ENCODE data around the gene PRMT2.

Gene PRMT2

DNA sequence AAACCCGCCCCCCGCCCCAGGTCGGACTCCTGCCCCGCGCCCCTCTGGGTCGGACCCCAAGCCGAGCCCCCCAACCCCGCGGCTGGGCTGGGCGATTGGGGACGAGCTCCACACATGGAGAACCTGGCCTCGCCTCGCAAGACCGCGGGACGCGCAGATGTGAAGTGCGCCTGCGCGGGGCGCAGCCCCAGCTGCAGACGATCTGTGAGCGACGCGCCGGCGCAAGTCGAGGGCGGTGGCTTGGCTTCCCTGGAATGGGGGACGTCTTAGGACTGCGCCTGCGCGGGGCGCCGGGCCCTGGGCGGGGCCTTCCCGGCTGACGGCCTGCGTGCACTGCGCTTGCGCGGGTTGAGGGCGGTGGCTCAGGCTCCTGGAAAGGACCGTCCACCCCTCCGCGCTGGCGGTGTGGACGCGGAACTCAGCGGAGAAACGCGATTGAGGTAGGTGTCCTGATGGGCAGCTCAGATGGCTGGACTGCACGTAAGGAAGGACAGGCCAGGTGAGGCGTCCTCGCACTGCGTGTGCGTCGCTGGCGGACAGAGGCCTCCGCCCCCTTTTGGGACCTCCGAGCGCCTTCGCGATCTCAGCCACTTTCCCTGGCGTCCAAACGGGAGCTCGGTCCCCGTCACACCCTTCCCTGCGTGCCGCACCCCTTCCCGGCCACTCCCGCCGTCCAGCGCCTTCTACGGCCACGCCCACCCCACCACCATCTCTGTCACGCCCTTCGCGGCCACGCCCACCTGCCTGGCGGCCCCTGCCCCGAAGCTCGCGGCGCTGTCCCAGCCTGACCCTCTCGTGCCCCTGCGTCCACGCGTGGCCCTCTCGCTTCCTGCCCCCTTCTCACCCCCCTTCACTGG is at the start of gene PRMT2:
TSS of gene PRMT2 (plus strand) at position 351 of the 857 bp plus-strand sequence. CDS start 1,278 bp downstream, outside the sequence.
- DNase-seq, result peak; percentile 98

DNA sequence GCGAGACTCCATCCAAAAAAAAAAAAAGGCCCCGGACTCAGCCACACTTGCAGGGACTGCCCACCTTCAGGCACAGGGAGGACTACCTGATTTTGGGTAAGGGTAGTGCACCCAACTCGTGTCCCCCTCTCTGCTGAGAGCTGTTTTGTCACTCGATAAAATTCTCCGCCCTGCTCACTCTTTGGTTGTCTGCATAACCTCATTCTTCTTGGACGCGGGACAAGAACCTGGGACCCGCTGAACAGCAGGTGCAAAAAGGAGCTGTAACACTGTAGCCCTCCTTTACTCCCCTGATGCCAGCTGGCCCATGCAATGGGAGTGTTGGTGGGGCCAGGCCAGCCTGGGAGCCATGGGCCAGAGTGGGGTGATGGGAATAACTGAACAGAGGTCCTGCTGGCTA is 41.2 kb upstream of the PRMT2 start:
- DNase-seq, result no peak

DNA sequence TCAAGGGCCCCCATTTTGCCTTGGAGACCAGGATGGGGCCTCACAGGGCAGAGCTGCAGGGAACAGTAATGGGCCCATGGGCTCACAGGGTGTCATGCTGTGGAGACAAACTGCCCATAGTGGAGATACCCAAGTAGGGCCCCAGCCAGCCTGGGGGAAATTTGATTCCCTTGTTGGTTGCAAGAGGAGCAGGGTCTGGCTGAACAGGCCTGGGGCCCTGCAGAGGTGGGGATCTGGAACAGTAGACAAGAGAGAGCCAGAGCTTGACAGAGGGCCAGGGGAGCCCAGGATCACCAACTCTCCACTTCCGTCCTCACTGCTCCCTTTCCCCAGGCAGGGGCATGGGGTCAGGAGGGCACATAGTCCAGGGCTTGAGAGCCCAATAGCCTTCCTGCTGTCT is 39.3 kb upstream of the PRMT2 start:
- DNase-seq, result no peak

DNA sequence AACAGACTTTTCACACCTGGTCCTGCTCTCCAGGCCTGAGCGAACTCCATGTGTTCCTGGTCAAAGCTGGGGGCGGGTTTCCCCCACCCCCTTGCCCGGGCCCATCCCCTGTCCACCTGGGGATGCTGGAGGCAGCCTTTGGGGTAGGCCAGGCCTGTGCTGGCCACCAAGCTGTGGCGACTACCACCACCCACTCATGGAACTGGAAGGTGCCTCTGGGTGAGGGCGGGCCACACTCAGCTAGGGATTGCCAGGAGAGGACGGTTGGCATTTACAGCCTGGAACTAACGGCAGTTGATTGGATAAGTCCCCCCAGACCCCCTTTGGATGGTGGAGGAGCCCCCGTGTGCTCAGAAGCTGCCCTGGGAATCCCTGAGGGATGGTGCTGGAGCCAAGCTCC is 38.4 kb upstream of the PRMT2 start:
- DNase-seq, result no peak

DNA sequence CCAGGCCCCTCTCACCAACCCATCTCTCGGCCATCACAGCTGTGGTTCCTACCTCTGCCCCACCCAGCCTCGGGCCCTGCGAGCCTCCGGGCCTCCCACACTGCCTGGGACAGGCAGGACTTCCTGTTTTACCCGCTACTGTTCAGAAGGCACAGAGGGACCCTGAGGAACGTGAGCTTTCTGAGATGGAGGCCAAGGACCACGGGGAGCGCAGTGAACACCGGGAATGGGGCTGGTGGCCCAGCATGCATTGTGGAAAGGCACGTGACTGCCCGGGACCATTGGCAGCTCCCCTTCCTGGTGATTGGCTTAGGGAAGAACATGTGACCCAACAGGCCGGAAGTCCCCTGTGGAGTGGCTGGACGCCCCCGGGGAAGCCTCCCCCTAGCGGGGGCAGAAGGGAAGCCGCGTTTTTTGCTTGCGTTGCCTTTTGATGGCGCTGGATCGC is 37.6 kb upstream of the PRMT2 start:
- DNase-seq, result no peak

DNA sequence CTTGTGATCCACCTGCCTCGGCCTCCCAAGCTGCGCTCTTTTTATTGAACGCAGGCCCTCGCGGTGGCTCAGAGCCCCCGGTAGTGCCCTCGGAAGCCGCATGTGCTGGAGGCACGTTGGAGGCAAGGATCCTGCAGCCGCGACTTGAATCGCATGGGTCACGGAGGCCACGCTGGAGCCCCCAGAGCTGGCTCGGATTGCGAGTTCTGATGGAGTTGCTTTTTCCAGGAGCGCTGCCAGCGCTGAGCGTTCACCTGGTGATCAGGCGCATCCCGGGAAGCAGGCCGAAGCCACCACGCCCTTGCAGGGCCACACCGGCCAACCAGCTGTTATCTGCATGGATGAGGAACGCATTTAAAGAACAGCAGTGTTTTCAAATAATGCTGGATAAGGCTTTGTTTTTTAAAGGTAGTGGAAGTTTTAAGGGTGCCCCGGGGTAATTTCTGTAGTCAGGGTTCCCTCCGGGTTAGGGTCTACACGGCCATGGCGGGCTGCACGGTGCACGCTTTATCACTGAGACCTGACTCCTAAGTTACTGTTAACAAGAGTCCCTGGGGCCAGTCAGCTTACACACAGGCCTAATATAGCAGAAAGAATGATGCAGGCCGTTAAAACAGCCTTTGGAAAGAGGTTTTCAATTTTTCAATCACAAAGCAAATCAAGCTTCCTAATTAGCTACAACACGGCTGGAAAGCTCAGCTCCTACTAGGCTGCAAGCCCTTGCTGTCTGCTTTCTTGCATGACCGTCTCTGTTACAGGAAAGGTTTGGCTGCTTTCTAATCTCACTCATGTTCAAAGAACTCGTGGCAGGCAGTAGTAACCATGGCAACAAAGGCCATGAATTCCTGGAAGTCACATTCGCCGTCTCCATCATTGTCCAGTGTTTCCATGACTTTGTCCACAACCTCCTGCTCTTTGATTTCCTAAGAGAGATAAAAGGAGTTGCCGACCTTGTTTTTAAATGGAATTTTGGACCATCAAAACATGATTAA is 36.6 kb upstream of the PRMT2 start:
- no peak for DNase-seq

DNA sequence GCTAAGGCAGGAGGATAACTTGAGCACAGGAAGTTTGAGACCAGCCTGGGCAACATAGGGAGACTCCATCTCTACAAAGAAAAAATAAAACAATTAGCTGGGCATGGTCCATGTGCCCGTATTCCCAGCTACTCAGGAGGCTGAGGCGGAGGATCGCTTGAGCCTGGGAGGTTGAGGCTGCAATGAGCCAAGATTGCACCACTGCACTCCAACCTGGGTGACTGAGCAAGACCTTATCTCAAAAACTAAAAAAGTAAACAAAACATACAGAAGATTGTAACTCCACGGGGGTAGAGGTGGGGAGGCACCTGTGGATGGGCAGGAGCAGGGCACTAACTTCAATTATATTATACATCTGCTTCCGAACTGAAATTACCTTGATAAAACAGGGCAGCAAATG is 35.2 kb upstream of the PRMT2 start:
- DNase-seq, result no peak

DNA sequence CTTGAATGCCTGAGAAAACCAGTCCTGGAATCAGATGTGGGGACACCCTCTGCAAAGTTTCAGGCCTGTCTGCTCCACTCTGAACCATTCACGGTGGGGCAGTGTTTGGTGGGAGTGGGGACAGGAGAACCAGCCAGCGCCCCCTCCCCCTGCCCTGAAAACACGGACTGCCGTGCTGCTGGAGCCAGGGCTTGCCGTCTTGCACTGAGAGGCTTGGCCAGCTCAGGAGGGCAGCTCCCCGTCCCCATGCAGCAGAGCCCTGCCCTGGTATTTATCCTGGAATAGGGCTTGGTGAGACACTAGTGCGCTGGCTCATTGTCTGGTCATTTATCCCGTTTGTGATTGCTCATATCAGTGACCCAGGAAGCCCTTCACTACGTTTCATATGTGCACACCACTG is 34.5 kb upstream of the PRMT2 start:
- DNase-seq, result no peak

DNA sequence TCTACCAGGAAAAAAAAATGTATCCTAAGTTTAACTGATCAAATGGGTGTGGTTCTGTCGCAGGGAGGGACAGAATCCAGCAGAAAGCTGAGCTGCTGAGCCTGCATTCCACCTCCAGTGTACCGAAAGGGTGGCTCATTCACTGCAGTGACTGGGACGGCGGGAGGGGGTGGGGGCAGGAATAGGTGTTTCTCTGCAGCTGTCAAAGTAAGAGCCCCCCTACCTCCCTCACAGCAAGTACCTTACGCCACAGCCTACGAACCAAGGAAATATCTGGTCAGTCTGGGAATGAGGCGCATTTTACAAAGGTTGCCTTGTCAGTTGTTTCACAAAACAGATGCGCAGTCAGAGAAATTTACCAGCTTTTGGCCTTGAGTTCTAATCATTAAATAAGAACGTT is 32.2 kb upstream of the PRMT2 start:
- no peak for DNase-seq

DNA sequence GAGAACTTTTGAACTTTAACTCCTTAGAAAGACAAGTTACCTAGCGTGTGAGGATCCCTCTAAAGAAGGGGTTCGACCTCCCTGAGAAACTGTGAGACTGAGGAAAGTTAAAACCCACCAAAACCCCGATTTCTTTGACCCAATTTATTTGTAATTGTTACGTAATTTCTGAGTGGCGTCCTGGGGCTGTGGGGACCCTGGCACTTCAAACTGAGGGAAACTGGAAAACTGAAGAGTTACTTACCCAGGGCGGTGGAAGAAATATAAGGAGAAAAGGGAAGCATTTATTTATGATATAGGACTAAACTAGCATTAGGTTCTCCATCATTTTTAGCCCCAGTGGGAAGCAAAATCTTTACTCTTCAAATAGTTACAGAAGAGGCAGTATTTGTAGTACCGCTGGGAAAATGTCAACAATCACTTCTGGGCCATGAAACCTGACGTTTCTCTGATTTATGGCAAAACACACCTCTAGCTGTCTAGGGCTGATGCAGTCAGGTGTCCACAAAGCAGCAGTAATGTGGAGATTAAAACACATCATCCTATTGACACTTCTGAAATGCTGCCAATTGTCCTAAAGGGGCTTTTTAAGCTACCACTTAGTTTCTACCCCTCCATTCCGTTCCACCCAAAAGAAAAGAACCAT is 31.0 kb upstream of the PRMT2 start:
- no peak for DNase-seq

DNA sequence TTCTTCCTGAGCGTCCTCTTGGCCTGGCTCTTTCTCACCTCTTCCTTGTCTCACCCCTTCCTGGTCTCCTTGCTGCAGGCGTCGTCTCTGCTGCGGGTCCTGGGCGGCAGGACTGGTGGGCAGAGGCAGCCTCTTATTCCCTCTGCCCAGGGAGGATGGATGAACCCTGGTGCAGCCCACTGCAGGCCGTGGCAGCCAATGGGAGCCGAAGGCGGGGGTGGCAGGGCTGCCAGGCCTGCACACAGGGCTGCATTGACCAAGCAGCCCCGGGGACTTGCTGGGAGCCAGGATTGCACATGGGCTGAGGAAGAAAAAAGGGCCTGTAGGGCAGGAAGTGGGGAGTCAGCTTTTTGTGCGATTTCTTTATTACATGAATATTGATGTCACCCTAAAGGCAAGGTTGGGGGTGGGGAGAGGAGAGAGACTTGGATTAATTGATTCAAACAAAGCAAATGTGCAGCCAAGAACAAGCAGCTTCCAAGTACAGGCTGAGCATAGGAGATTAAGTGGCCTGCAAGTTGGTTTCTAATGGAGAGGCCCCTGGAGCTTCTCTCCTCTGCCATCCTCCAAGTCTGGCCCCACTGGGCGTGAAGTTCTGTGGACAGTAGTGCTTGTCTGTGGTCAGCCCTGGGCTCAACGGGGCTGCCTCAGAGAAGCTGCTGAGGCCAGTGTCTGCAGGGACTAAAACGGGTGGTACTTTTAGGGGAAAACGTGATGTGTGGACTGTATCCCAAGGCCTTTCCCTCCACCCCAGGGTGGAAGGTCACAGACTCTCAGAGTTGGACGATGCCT is 30.3 kb upstream of the PRMT2 start, which contains the start of gene S100B:
TSS of gene S100B (minus strand) at position 108 of the 792 bp plus-strand sequence. CDS start 2,667 bp downstream, outside the sequence.
- DNase-seq, result no peak

DNA sequence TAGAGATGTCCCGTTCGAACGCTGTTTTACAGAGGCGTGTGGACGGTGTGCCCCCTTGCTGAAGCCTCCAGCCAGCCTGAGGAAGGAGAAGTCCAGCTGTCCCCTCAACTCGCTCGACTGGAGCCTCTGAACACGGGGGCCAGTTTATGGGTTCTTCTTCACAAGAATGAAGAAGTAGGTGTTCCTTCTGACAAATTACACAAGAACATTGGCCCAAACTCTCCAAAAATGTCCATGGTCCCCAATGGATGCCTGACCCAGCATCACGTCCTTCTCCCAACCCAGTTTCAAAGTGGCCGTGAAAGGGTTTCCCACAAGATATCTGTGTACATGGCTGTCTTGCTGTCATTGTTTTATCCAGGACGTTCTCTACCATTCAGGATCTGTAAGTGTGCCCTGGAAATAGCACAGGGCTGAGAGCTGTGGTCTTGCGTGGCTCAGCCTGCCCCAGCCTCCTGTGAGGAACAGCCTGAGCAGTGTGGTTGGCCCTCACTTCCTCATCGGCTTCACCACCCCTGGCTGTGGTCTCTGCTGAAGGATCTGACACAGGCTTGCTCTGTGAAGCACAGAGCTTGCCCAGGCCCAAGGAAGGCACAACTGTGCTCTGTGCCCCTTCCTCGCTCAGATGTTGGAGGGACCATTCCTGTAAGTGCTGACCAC is 29.6 kb upstream of the PRMT2 start:
- DNase-seq, result peak; percentile 70

DNA sequence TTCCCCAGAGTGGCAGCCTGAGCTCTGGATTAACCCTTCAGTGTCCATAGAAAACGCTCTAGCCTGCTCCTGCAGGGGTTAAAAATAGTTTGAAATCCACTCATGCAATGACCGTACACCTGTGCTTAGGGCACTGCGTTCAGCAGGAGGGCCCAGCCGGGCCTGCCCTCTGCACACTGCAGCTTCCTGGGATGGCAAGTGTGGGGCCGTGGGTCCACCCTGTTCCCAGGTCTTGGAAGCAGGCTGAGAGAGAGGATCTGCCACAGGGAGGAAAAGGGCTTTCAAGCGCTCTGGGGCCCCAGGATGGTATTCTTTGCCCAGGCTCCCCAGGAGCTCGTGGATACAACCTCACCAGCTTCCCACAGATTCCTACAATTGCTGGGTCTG is 29.1 kb upstream of the PRMT2 start:
- DNase-seq, result no peak

DNA sequence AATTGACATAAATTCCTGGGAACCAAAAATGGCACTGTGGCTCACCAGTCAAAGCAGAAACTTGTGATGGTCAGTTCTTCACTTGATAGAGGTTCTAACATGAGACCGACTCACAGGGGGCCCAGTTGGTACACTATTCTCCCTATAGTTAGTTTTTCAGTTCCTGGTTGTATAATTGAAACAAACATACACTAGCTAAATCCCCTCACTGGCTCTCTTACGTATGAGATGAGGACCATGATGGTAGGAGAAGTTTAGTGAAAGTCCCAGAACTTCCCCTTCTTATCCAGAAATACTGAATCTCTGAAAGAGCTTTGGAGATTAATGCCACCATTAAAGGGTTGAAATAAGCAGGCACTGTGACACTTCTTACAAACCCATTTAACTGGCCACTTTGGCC is 27.8 kb upstream of the PRMT2 start:
- no peak for DNase-seq

DNA sequence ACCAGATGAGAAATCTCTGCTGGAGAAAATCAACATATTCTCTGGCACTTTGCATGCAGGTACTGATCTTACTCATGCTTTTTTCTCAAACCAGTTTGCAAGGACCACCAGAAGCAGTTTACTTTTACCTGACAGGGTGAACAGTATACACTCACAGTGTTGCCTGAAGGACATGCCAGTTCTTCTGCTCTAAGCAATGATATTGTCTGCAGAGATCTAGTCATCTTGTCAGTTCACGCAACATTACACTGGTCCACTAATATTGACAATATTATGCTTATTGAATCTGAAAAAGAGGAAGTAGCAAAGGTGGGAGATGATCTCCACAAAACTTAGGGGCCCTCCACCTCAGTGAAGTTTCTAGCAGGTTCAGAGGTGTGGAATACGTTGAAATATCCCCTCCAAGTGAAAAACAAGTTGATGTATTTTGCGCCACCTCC is 26.8 kb upstream of the PRMT2 start:
- DNase-seq, result no peak

DNA sequence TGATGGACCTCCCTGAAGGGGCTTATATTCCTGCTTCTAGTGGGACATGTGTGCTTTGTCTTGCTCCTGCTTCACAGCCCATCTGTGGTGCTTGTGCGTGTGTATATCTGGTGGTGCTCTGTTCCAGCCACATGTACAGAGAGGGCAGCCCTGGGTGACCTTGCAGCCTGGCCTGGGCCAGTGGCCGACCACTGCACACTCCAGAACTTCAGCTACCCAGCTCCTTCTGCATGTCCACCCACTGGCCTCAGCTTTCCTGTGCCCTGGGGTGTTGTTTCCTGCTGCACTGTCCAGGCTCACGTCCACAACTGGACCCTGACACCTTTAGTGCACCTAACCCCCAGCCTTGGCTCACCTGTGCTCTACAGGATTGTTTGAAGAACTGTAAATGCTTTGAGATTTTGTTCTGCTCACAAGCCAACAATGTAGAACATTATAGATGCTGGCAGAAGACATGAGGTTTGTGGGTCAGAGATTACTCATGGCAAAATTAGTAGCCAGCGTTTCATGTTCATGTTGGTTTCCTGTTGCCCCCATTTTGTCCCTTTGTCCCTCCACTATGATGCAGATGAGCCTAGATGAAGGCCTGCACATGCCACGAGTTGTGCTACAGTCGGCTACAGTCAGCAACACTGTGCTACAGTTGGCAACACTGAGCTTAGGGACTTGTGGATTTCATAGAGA is 25.3 kb upstream of the PRMT2 start:
- DNase-seq, result no peak

DNA sequence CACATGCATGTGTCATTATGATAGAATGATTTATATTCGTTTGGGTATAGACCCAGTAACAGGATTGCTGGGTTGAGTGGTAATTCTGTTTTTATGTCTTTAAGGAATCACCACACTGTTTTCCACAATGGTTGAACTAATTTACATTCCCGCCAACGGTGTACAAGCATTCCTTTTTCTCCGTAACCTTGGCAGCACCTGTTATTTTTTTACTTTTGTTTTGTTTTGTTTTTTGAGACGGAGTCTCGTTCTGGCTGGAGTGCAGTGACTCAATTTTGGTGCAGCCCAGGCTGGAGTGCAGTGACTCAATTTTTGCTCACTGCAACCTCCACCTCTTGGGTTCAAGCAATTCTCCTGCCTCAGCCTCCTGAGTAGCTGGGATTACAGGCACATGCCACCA is 22.1 kb upstream of the PRMT2 start:
- no peak for DNase-seq

DNA sequence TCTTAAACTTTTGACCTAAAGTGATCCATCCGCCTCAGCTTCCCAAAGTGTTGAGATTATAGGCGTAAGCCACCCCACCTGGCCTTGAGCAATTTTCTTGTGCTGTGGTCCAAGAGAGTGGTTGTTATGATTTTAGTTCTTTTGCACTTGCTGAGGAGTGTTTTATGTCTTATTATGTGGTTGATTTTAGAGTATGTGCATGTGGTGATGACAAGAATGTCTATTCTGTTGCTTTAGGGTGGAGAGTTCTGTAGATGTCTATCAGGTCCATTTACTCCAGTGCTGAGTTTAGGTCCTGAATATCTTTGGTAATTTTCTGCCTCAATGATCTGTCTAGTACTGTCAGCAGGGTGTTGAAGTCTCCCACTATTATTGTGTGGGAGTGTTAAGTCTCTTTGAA is 19.4 kb upstream of the PRMT2 start:
- no peak for DNase-seq

DNA sequence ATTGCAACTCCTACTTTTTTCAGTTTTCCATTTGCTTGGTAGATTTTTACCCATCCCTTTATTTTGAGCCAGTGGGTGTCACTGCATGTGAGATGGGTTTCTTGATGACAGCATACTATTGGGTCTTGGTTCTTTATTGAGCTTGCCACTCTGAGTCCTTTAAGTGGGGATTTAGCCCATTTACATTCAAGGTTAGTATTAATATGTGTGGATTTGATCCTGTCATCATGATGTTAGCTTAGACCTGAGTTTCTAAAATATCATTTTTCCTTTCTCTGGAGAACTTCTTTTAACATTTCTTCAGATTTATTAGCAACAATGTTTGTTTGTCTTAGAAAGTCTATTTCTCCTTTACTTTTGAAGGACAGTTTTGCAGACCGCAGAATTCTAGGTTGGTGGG is 18.8 kb upstream of the PRMT2 start:
- no peak for DNase-seq

DNA sequence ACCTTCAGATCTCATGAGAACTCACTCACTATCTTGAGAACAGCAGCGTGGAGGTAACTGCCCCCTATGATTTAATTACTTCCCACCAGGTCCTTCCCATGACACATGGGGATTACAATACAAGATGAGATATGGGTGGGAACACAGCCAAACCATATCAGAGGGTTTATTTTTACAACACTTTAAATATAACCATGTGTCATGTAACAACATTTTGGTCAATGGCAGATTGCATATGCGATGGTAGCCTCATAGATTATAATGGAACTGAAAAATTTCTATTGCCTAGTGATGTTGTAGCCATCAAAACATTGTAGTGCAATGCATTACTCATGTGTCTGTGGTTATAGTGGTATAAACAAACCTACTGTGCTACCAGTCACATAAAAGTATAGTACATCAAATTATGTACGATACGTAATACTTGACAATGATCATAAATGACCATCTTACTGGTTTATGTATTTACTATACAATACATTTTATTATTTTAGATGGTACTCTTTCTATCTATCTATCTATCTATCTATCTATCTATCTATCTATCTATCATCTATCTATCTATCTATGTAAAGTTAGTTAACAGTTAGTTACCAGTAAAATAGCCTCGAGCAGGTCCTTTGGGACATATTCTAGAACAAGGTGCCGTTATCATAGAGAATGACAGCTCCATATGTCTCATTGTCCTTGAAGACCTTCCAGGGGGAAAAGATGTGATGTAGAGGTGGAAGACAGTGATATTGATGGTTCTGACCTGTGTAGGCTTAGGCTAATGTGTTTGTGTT is 18.0 kb upstream of the PRMT2 start:
- DNase-seq, result no peak

Measured in CD4-positive, alpha-beta T cell treated with Interferon gamma for 1 hour (primary cell).